ENCODE results near the gene CHMP2A. TPM values are rescaled to one million over a fixed set of nuclear protein-coding genes. Genes with fewer than 3 reads are reported as not detected.

Gene CHMP2A
- total and polyA plus RNA-seq, 2 of the 13 experiments (the other 11 are each of a cell fraction or from before 2014, with no cell fraction given) = 49.7 to 55.0 TPM

GRCh38 chr19:58538257-58539168 lies 16.4 kb downstream of the CHMP2A start (continued):
- TF ChIP-seq ZNF383 (CRISPR knock-in tag; IDR thresholded peaks at IDR 0.05; ENCODE audit: borderline replicate concordance) (no peak), ZNF138 (CRISPR knock-in tag; IDR thresholded peaks at IDR 0.05; ENCODE audit: low read depth) (no peak), YEATS4 (CRISPR knock-in tag; IDR thresholded peaks at IDR 0.05; ENCODE audit: borderline replicate concordance) (no peak), LRRFIP1 (CRISPR knock-in tag; conservative IDR thresholded peaks at IDR 0.05) (no peak), ZNF777 (CRISPR knock-in tag; IDR thresholded peaks at IDR 0.05) (peak; percentile 23; the same call in 1 of the 2 replicates), MED1 (CRISPR knock-in tag; IDR thresholded peaks at IDR 0.05) (no peak), ZSCAN22 (CRISPR knock-in tag; IDR thresholded peaks at IDR 0.05) (peak; percentile 98), ZNF556 (CRISPR knock-in tag; IDR thresholded peaks at IDR 0.05; ENCODE audit: borderline replicate concordance) (no peak), LCORL (IDR thresholded peaks at IDR 0.05) (no peak), LCORL (CRISPR knock-in tag; IDR thresholded peaks at IDR 0.05) (peak; percentile 69; the same call in 1 of the 2 replicates), ZKSCAN5 (CRISPR knock-in tag; IDR thresholded peaks at IDR 0.05) (no peak), PHF8 (CRISPR knock-in tag; IDR thresholded peaks at IDR 0.05) (peak; percentile 23; the same call in 1 of the 2 replicates), ONECUT2 (CRISPR knock-in tag; IDR thresholded peaks at IDR 0.05) (no peak)
